ENCODE results near the gene BRSK1.
A peak's percentile ranks its signal among the peaks of the same experiment; 100 is the strongest.

The BRSK1 gene

GRCh38 chr19:55247621-55248099 lies 36.1 kb upstream of the BRSK1 start:
- Histone ChIP-seq H3K36me3 (ENCODE audit: insufficient read depth, low read length) (peaks cover 27% of the 10 kb centered on the region), H3K27ac (ENCODE audit: low read depth, low read length) (no peak overlapping the region), H3K4me1 (ENCODE audit: insufficient read depth, low read length) (peaks cover 9% of the 10 kb centered on the region)

DNA sequence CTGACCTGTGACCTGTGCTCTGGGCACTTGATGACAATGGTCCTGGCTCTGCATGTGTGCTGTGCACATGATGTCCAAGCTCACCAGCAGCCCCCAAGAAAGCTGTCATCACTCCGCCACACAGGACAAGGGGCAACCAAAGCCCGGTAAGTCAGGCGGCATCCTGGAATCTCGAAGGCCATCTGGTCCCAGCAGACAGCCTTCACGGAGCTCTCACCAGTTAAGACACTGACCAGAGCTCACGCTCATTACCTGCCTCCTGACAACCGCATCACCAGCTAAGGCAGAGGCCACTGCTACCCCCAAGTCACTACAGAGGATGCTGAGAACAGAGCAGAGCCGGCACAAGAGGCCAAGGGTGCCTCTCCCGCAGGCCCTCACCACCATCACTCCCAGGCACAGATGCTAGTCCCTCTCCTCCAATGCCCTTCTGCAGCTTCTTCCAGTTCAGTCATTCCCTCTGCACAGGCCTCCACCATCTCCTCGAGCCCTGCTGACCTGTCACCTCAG lies 35.6 kb upstream of the BRSK1 start:
- no peak overlapping the region for H3K4me3 ChIP-seq (ENCODE audit: low read depth in 1 of 2, low read length in 2 of 2)
- peaks cover 24% of the 10 kb centered on the region for H3K36me3 ChIP-seq (ENCODE audit: insufficient read depth, low read length)
- peaks cover 9% of the 10 kb centered on the region for H3K4me1 ChIP-seq (ENCODE audit: insufficient read depth, low read length)
- H3K9ac ChIP-seq (ENCODE audit: low read length) = no peak overlapping the region
- no peak overlapping the region for H3K27ac ChIP-seq (ENCODE audit: low read depth, low read length)
- H3K27me3 ChIP-seq (ENCODE audit: control insufficient read depth in 1 of 2, insufficient read depth in 2 of 2, low read length in 2 of 2) = no peaks in the 10 kb centered on the region
- H3K9me3 ChIP-seq (ENCODE audit: low read length) = no peaks in the 10 kb centered on the region

More at GRCh38 chr19:55247621-55248099, 36.1 kb upstream of the BRSK1 start:
- no peak overlapping the region for H3K4me3 ChIP-seq (ENCODE audit: low read depth in 1 of 2, low read length in 2 of 2)
- no peaks in the 10 kb centered on the region for H3K27me3 ChIP-seq (ENCODE audit: control insufficient read depth in 1 of 2, insufficient read depth in 2 of 2, low read length in 2 of 2)
- no peaks in the 10 kb centered on the region for H3K9me3 ChIP-seq (ENCODE audit: low read length)
- no peak overlapping the region for H3K9ac ChIP-seq (ENCODE audit: low read length)

DNA sequence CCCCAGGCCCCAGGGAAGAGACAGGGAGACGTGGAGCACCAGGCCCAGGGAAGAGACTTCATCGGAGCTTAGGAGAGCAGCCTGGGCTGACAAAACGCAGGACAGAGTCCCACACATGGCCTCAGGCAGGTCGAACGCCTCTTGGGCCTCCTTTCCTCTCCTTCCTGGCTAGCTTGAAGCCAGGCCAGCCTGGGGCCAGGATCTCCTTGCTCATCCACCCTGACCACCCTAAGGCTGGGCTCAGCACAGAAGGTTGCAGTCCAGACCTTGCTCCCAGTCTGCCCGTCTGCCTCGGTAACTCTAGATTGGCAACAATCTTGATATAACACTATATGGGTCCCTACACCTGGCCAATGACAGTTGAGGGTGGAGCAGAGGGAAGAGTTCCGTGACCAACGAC lies 35.1 kb upstream of the BRSK1 start:
- Histone ChIP-seq H3K27me3 (ENCODE audit: control insufficient read depth in 1 of 2, insufficient read depth in 2 of 2, low read length in 2 of 2) (no peaks in the 10 kb centered on the region), H3K9ac (ENCODE audit: low read length) (no peak overlapping the region), H3K27ac (ENCODE audit: low read depth, low read length) (no peak overlapping the region), H3K4me3 (ENCODE audit: low read depth in 1 of 2, low read length in 2 of 2) (no peak overlapping the region), H3K4me1 (ENCODE audit: insufficient read depth, low read length) (peaks cover 9% of the 10 kb centered on the region), H3K9me3 (ENCODE audit: low read length) (no peaks in the 10 kb centered on the region), H3K36me3 (ENCODE audit: insufficient read depth, low read length) (peaks cover 23% of the 10 kb centered on the region)

DNA sequence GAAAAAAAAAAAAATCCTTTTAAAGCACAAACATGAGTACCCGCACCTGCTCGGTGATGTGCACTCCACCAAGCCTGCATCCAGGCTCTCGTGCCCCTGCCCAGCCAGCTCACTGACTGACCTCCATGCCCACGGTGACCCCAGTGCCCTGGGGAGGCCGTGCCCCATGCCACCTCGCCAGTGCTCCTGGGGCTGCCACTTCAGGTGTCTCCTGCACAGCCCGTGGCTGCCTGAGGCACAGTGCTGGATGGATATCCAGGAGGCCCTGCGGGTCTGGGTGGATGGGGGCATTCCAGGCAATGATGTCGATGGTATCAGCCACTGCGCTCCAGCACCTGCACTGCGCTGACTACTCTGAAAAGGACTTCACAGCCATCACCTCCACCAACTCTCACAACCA lies 34.0 kb upstream of the BRSK1 start:
- no peak overlapping the region for H3K27ac ChIP-seq (ENCODE audit: low read depth, low read length)
- no peaks in the 10 kb centered on the region for H3K27me3 ChIP-seq (ENCODE audit: control insufficient read depth in 1 of 2, insufficient read depth in 2 of 2, low read length in 2 of 2)
- H3K9me3 ChIP-seq (ENCODE audit: low read length) = no peaks in the 10 kb centered on the region
- no peak overlapping the region for H3K9ac ChIP-seq (ENCODE audit: low read length)
- peaks cover 17% of the 10 kb centered on the region for H3K4me1 ChIP-seq (ENCODE audit: insufficient read depth, low read length)
- H3K36me3 ChIP-seq (ENCODE audit: insufficient read depth, low read length) = peaks cover 12% of the 10 kb centered on the region
- H3K4me3 ChIP-seq (ENCODE audit: low read depth in 1 of 2, low read length in 2 of 2) = no peak overlapping the region

GRCh38 chr19:55250262-55251036 lies 33.3 kb upstream of the BRSK1 start:
- H3K4me1 ChIP-seq (ENCODE audit: insufficient read depth, low read length) = peaks cover 23% of the 10 kb centered on the region
- H3K9ac ChIP-seq (ENCODE audit: low read length) = no peak overlapping the region
- no peak overlapping the region for H3K4me3 ChIP-seq (ENCODE audit: low read depth in 1 of 2, low read length in 2 of 2)

DNA sequence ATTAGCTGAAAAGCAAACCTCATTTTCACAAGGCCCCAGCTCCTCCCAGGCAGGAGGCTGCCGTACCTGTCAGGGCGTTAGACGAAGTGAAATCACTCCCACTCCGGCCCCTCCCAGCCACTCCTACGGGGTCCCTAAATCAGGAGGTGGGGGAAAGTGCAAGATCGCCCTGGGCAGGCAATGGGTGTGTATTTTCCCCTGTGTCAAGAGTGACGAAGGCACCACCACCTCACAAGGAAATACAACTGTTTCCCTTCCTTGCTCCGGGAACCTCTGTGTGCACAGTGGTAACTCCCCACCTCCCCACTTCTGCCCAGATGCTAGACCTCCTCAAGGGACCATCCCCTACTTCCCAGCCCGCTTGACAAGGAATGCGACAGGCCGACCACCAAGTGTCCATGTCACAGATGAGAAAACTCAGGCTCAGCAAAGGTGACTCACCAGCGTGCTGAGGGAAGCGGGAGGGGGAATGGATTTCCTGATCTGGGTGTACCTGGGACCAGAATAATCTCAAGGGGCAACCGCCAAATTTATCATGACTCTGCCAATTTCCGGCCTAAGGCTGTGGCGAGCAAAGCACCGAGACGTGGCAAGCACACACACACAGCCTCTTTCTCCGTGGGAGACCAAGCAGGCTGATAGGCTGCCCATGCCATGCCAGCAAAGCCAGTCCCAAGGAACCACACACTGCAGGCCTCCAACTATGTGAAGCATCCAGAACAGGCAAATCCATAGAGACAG lies 32.3 kb upstream of the BRSK1 start:
- H3K4me3 ChIP-seq (ENCODE audit: low read depth in 1 of 2, low read length in 2 of 2) = no peak overlapping the region
- H3K36me3 ChIP-seq (ENCODE audit: insufficient read depth, low read length) = peaks cover 3% of the 10 kb centered on the region
- no peak overlapping the region for H3K9ac ChIP-seq (ENCODE audit: low read length)
- peaks cover 33% of the 10 kb centered on the region for H3K4me1 ChIP-seq (ENCODE audit: insufficient read depth, low read length)
- H3K27me3 ChIP-seq (ENCODE audit: control insufficient read depth in 1 of 2, insufficient read depth in 2 of 2, low read length in 2 of 2) = no peaks in the 10 kb centered on the region
- H3K27ac ChIP-seq (ENCODE audit: low read depth, low read length) = no peak overlapping the region
- no peaks in the 10 kb centered on the region for H3K9me3 ChIP-seq (ENCODE audit: low read length)

More at GRCh38 chr19:55250262-55251036, 33.3 kb upstream of the BRSK1 start:
- no peak overlapping the region for H3K27ac ChIP-seq (ENCODE audit: low read depth, low read length)
- H3K27me3 ChIP-seq (ENCODE audit: control insufficient read depth in 1 of 2, insufficient read depth in 2 of 2, low read length in 2 of 2) = no peaks in the 10 kb centered on the region
- peaks cover 8% of the 10 kb centered on the region for H3K36me3 ChIP-seq (ENCODE audit: insufficient read depth, low read length)
- no peaks in the 10 kb centered on the region for H3K9me3 ChIP-seq (ENCODE audit: low read length)

- Histone ChIP-seq H3K9ac (ENCODE audit: low read length) (no peak overlapping the region), H3K27me3 (ENCODE audit: control insufficient read depth in 1 of 2, insufficient read depth in 2 of 2, low read length in 2 of 2) (no peaks in the 10 kb centered on the region), H3K36me3 (ENCODE audit: insufficient read depth, low read length) (peaks cover 2% of the 10 kb centered on the region), H3K4me1 (ENCODE audit: insufficient read depth, low read length) (peaks cover 43% of the 10 kb centered on the region), H3K9me3 (ENCODE audit: low read length) (no peaks in the 10 kb centered on the region), H3K27ac (ENCODE audit: low read depth, low read length) (no peak overlapping the region), H3K4me3 (ENCODE audit: low read depth in 1 of 2, low read length in 2 of 2) (no peak overlapping the region)
Observed at GRCh38 chr19:55252760-55253663, 30.8 kb upstream of the BRSK1 start.

DNA sequence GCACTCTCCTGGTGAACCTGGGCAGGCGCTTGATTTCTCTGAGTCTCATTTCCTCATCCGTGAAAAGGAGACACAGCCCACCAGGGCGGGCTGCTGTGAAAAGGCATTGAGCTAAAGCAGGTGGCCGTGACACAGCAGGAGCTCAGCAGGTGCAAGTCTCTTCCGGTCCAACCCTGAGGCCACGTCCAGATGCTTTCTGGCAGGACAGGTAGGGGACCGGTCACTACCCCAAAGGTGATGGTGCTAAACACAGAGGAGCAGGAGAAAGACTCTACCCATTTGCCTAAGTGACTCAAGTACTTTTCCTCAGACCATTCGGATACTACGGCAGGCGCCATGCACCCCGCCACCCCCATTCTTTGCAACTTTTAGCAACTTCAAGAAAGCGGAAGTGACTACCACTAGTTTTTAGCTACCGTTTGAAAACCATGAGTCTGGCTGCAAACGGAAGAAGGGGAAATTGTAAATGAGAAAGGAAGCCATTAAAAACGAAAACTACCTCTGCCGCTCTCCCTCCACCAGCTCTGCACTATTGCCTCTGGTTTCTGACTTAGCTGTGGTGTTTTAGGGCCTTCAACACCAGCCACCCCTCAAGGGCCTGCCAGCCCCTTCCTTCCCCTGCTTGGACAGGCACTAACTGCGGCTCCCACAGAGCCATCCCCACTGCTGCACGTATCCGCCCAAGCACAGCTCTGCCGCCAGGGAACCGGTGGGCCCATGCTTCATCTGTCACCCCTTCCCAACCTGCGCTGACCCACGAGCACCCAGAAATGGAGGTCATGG lies 29.8 kb upstream of the BRSK1 start:
- Histone ChIP-seq H3K9me3 (ENCODE audit: low read length) (no peaks in the 10 kb centered on the region), H3K36me3 (ENCODE audit: insufficient read depth, low read length) (no peaks in the 10 kb centered on the region), H3K4me3 (ENCODE audit: low read depth in 1 of 2, low read length in 2 of 2) (no peak overlapping the region), H3K4me1 (ENCODE audit: insufficient read depth, low read length) (peaks cover 35% of the 10 kb centered on the region), H3K9ac (ENCODE audit: low read length) (peak overlapping the region; percentile 9), H3K27me3 (ENCODE audit: control insufficient read depth in 1 of 2, insufficient read depth in 2 of 2, low read length in 2 of 2) (no peaks in the 10 kb centered on the region), H3K27ac (ENCODE audit: low read depth, low read length) (no peak overlapping the region)

GRCh38 chr19:55254625-55254977 lies 29.2 kb upstream of the BRSK1 start:
- Histone ChIP-seq H3K27me3 (ENCODE audit: control insufficient read depth in 1 of 2, insufficient read depth in 2 of 2, low read length in 2 of 2) (no peaks in the 10 kb centered on the region), H3K4me1 (ENCODE audit: insufficient read depth, low read length) (peaks cover 39% of the 10 kb centered on the region), H3K36me3 (ENCODE audit: insufficient read depth, low read length) (no peaks in the 10 kb centered on the region), H3K4me3 (ENCODE audit: low read depth in 1 of 2, low read length in 2 of 2) (no peak overlapping the region), H3K9me3 (ENCODE audit: low read length) (no peaks in the 10 kb centered on the region), H3K9ac (ENCODE audit: low read length) (peak overlapping the region; percentile 9), H3K27ac (ENCODE audit: low read depth, low read length) (no peak overlapping the region)

DNA sequence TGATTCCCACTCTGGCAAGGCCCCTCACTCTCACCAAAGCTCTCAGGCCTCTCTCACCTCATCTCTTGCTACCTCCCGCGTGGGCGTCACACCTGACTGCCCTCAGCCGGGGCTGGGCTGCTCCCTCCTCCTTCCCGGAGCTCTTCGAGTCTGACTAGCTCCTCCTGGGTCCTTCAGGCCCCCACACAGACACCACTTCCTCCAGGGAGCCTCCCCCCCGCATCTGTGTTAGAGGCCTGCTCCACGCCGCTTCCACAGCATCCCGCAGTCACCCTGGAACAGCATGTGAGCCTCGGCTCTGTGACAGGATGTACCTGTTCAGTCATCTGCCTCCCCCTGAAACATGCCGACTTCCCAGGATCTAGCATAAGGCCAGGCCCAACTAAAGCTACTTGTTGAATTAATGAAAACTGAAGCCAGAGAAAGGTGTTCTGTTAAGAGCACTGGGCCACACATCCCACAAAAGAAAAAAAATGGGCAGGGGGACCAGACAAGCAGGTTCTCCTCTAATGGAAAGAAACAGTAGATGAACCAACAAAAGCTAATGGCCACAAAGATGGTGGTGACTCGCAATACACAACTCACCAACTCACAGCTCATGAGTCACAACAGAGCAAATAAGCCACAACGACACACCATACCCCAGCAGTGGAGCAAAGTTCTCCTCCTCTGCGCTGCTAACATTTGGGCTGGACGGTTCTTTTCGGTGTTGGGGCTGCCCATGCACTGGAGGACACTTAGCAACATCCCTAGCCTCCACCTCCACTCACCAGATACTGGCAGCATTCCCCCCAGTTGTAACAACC lies 28.0 kb upstream of the BRSK1 start:
- Histone ChIP-seq H3K4me1 (ENCODE audit: insufficient read depth, low read length) (peaks cover 44% of the 10 kb centered on the region), H3K36me3 (ENCODE audit: insufficient read depth, low read length) (no peaks in the 10 kb centered on the region), H3K27me3 (ENCODE audit: control insufficient read depth in 1 of 2, insufficient read depth in 2 of 2, low read length in 2 of 2) (no peaks in the 10 kb centered on the region), H3K27ac (ENCODE audit: low read depth, low read length) (no peak overlapping the region), H3K4me3 (ENCODE audit: low read depth in 1 of 2, low read length in 2 of 2) (peak overlapping the region in 1 of 2 donors; percentile 35), H3K9ac (ENCODE audit: low read length) (no peak overlapping the region), H3K9me3 (ENCODE audit: low read length) (no peaks in the 10 kb centered on the region)
